ENCODE data around the gene GIMAP8. TPM values are rescaled to one million over a fixed set of nuclear protein-coding genes. Genes with fewer than 3 reads are reported as not detected.

Gene GIMAP8
- total RNA-seq, 4 donors from 2014 or later, result 7.5 to 34.5 (median 20.0) TPM

GRCh38 chr7:150502519-150502918, 52.1 kb downstream of the GIMAP8 start:
- H3K4me3 ChIP-seq (replicated peaks in 1 of 3), result no peak overlapping the region
- H3K4me1 ChIP-seq, result no peaks in the 10 kb centered on the region
- intact Hi-C loops (cut with DNase I), result no loop called here
- no peaks in the 10 kb centered on the region for H3K9me3 ChIP-seq
- H3K27ac ChIP-seq, result no peak overlapping the region
- no peak for TF ChIP-seq POLR2A (IDR thresholded peaks at IDR 0.05)
- TF ChIP-seq, protein P1, sequence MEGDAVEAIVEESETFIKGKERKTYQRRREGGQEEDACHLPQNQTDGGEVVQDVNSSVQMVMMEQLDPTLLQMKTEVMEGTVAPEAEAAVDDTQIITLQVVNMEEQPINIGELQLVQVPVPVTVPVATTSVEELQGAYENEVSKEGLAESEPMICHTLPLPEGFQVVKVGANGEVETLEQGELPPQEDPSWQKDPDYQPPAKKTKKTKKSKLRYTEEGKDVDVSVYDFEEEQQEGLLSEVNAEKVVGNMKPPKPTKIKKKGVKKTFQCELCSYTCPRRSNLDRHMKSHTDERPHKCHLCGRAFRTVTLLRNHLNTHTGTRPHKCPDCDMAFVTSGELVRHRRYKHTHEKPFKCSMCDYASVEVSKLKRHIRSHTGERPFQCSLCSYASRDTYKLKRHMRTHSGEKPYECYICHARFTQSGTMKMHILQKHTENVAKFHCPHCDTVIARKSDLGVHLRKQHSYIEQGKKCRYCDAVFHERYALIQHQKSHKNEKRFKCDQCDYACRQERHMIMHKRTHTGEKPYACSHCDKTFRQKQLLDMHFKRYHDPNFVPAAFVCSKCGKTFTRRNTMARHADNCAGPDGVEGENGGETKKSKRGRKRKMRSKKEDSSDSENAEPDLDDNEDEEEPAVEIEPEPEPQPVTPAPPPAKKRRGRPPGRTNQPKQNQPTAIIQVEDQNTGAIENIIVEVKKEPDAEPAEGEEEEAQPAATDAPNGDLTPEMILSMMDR (IDR thresholded peaks at IDR 0.05), result no peak
- H3K27me3 ChIP-seq, result no peaks in the 10 kb centered on the region
- DNase-seq, result no peak
- H3K36me3 ChIP-seq, result no peaks in the 10 kb centered on the region

DNA sequence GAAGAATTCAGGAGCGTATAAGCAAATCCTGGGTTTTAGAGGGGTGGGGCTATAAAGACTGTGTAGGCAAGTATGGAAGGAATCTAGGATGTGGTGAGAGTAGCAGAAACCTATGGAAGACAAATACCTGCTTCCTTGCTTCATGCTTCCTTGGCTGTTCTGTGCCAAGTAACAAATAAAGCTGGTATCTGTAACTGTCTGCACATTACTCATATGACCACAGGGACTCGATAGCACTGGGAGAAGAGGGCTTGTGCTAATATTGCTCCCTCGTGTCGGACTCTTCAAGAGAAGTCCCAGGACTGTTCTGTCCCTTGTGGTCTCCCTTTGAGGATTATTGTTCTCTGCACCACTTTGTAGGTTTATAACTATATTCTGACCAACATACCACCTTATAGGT, 52.7 kb downstream of the GIMAP8 start:
- Histone ChIP-seq H3K4me1 (no peaks in the 10 kb centered on the region), H3K27me3 (no peaks in the 10 kb centered on the region), H3K9me3 (no peaks in the 10 kb centered on the region), H3K27ac (no peak overlapping the region), H3K4me3 (replicated peaks in 1 of 3) (no peak overlapping the region), H3K36me3 (no peaks in the 10 kb centered on the region)
- intact Hi-C loops (cut with DNase I), result no loop called here
- WGBS, 2 donors, result 80 to 93% methylated on average over 4 of the region's 4 CpGs
- TF ChIP-seq POLR2A (IDR thresholded peaks at IDR 0.05), result no peak
- TF ChIP-seq, protein P1 (IDR thresholded peaks at IDR 0.05), result no peak
- no peak for DNase-seq

DNA sequence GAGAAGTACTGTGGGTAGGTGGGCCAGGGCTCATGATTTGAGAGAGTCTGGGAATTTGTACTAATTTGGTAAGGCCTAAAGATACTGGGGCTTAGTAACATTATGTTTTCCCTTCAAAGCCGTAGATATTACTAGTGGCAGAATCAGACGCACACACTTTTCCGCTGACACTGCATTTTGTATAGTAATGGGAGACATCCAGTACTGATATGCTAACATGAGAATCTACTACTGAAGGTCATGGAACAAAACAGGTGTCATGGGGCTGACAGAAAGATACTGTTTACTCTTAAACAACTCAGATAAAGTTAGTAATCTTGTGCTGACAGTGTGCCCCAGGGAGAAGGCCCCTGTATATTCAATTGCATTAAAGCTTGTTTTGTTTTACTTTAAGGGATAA, 53.2 kb downstream of the GIMAP8 start:
- H3K27ac ChIP-seq, result no peak overlapping the region
- H3K9me3 ChIP-seq, result no peaks in the 10 kb centered on the region
- H3K27me3 ChIP-seq, result no peaks in the 10 kb centered on the region
- H3K4me1 ChIP-seq, result no peaks in the 10 kb centered on the region
- no peaks in the 10 kb centered on the region for H3K36me3 ChIP-seq
- TF ChIP-seq, protein P1 (IDR thresholded peaks at IDR 0.05), result no peak
- TF ChIP-seq POLR2A (IDR thresholded peaks at IDR 0.05), result no peak
- no peak overlapping the region for H3K4me3 ChIP-seq (replicated peaks in 1 of 3)
- WGBS, 2 donors, result 84 to 86% methylated on average over 3 of the region's 3 CpGs
- DNase-seq, result no peak
- intact Hi-C loops (cut with DNase I), result no loop called here

GRCh38 chr7:150507947-150508602, 57.6 kb downstream of the GIMAP8 start:
- no peak for DNase-seq
- TF ChIP-seq, protein P1 (IDR thresholded peaks at IDR 0.05), result no peak
- TF ChIP-seq POLR2A (IDR thresholded peaks at IDR 0.05), result no peak
- Histone ChIP-seq H3K36me3 (no peaks in the 10 kb centered on the region), H3K4me3 (replicated peaks in 1 of 3) (no peak overlapping the region), H3K4me1 (no peaks in the 10 kb centered on the region), H3K27me3 (no peaks in the 10 kb centered on the region), H3K27ac (no peak overlapping the region), H3K9me3 (no peaks in the 10 kb centered on the region)
- 90 to 93% methylated on average over 4 of the region's 4 CpGs for WGBS, 2 donors
- intact Hi-C loops (cut with DNase I), result no loop called here

DNA sequence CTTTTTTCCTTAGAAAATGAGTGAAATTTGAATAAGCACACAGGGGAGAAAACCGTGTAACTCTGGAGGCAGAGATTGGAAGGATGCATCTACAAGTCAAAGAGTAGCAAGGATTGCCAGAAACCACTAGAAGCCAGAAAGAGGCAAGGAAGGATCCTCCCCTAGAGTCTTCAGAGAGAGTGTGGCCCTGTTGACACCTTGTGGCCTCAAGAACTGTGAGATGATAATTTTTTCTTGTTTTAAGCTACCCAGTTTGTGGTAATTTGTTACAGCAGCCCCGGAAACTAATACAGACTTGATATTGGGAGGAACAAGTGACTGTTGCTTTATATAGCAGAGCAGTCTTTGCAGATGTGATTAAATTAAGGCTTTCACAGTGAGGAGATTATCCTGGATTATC, 60.6 kb downstream of the GIMAP8 start:
- no peak for TF ChIP-seq POLR2A (IDR thresholded peaks at IDR 0.05)
- TF ChIP-seq, protein P1 (IDR thresholded peaks at IDR 0.05), result no peak
- no peak overlapping the region for H3K27ac ChIP-seq
- DNase-seq, result no peak
- no peaks in the 10 kb centered on the region for H3K36me3 ChIP-seq
- WGBS, 2 donors, result 75 to 78% methylated on average over 2 of the region's 2 CpGs
- no peak overlapping the region for H3K4me3 ChIP-seq (replicated peaks in 1 of 3)
- no peaks in the 10 kb centered on the region for H3K9me3 ChIP-seq
- intact Hi-C loops (cut with DNase I), result no loop called here
- no peaks in the 10 kb centered on the region for H3K27me3 ChIP-seq
- H3K4me1 ChIP-seq, result peaks cover 0 to 6% of the 10 kb centered on the region in 2 donors
